ENCODE data around the gene SYMPK.
A peak's percentile ranks its signal among the peaks of the same experiment; 100 is the strongest.
"Not testable (repeated sequence)": the region's sequence is repeated elsewhere in the genome, so short reads cannot be mapped to it uniquely, and the experiment has no call there.

The SYMPK gene

DNA sequence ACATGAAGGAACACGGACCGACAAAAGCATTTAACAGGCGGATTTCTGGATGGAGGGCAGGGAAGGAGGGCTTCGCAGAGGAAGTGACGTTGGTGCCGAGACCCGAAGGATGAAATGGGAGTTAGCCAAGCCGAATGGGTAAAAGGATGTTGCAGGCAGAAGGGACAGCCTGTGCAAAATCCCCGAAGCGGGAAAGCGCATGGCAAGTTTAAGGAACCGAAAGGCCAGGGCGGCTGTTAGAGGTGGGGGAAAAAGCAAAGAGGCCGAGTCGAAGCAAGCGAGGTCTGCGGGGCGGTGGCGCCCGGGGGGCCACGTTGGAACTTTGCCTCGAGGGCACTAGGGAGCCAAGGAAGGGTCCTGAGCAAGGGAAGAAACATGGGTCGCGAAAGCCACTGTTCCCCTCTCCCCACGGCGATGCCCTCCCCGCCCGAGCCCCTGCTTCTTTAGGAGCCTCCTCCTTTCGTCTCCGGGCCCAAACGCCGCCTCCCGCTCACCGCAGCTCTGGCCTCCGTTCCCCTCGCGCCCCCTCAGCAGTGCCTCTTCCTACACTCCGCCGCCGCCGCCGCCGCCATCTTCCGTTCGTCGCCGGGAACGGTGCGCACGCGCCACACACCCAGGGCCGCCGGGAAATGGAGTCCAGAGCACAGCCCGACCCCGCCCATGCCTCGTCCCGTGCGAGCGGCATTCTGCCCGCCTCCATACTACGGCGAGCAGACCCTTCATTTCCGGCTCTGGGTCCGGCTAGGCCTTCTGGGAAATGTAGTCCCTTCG lies at the start of gene SYMPK:
TSS of gene SYMPK (minus strand) at position 584 of the 771 bp plus-strand sequence. CDS start 8,652 bp downstream, outside the sequence.
- peak; percentile 96 for DNase-seq

- DNase-seq = no peak
These were observed 48.3 kb upstream of the SYMPK start for GRCh38 chr19:45911291-45911690.

GRCh38 chr19:45908956-45909355 lies 46.0 kb upstream of the SYMPK start:
- no peak for DNase-seq

DNA sequence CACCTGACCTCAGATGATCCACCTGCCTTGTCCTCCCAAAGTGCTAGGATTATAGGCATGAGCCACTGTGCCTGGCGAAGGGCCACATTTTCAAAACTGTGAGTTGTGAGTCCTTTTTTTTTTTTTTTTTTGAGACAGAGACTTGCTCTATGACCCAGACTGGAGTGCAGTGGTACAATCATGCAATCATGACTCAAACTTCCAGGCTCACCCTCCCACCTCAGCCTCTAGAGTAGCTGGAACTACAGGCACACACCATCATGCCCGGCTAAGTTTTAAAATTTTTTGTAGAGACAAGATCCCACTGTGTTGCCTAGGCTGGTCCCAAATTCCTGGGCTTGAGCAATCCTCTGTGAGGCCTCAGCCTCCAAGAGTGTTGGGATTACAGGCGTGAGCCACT lies 43.3 kb upstream of the SYMPK start:
- DNase-seq = no peak

DNA sequence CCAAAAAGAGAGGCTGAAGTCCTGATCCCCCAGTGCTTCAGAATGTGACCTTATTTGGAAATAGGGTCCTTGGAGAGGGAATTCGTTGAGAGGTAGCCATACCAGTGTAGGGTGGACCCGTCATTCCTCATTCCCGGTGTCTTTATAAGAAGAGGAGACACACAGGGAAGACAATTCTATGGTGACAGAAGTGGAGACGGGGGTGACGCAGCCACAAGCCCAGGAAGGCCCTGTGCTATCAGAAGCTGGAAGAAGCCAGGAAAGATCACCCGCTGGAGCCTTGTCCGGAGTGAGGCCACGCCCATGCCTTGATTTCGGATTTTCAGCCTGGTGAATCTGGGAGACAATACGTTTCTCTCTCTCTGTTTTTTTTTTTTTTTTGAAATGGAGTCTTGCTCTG lies 42.1 kb upstream of the SYMPK start:
- no peak for DNase-seq

DNA sequence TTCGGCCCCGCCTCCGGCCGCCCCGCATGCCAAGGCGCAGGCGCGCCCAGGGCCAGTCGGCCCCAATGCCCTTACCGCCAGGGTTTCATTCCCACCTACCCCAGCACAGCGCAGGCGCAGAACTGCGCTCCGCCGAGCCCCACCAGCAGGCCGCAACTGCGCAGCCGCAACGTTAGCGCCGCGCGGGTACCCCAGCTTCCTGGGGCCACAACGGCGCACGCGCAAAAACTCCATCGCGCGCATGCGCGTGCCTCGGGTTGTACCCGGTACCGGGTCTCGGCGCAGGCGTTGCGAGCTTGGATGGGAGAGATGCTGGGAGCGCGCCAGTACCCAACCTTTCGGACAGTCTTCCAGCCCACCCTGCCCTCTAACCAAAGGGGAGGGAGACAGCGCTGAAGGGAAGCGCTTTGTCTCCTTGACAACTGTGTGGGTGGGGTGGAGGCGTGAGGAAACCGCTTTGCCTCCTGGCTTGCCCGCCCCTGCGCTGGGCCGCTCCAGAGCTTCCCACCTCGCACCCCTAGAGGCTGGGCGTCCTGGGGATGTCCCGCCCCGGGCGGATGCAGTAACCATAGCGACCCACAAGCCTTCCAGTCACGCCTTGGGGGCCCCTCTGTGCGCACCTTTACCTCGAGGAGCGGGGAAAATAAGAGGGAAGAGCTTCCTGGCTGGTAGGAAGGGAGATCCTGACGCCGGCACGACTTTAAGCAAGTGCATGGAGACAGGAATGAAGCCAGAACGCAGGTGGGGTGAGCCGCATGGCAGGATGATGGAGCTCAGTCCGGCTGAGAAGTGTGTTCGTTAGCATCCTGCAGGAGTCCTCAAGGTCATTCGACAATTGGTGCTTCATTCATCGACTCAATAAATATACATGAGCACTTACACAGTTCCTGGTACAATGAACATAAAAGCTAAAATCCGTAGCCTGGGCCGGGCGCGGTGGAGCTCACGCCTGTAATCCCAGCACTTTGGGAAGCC lies 40.0 kb upstream of the SYMPK start:
- DNase-seq = peak; percentile 99

DNA sequence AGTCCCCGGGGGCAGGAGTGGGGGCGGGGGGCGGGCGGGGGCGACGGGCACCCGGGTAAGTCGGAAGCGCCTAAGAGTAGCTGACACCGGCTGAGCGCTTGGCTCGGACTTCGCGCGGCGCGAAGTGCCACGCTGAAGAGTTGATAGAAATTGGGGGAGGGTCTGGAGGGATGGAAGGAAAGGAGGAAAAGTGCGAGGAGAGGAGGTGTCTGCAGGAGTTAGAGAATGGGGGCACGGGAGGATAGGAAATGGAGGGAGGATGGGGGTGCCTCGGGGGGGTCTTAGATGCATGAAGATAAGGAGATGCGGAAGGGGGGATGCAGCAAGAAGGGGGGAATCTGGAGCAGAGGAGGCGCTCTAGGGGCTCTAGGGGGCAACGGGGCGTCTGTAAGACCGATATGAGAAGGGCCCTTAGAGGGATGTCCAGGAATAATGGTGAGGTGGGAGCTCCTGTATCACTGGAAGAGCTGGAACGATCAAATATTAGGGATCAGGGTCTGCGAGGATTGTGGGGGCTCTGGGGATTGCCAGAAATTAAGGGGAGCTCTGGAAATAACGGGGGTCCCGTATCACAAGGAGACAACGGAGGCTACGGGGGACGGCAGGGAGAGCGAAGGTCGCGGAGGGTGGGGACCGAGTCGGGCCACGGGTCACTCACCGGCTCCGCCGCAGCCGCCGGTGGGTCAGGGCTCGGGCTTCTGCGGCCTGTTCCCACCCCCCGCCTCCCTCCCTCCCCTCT lies 39.1 kb upstream of the SYMPK start, which contains the start of gene MYPOP:
TSS of gene MYPOP (minus strand) at position 702 of the 739 bp plus-strand sequence. CDS start 840 bp downstream, outside the sequence.
- no peak for DNase-seq

- no peak for DNase-seq
These were observed 38.5 kb upstream of the SYMPK start for GRCh38 chr19:45901432-45901911.

GRCh38 chr19:45900738-45901431 lies 37.9 kb upstream of the SYMPK start:
- DNase-seq = no peak

DNA sequence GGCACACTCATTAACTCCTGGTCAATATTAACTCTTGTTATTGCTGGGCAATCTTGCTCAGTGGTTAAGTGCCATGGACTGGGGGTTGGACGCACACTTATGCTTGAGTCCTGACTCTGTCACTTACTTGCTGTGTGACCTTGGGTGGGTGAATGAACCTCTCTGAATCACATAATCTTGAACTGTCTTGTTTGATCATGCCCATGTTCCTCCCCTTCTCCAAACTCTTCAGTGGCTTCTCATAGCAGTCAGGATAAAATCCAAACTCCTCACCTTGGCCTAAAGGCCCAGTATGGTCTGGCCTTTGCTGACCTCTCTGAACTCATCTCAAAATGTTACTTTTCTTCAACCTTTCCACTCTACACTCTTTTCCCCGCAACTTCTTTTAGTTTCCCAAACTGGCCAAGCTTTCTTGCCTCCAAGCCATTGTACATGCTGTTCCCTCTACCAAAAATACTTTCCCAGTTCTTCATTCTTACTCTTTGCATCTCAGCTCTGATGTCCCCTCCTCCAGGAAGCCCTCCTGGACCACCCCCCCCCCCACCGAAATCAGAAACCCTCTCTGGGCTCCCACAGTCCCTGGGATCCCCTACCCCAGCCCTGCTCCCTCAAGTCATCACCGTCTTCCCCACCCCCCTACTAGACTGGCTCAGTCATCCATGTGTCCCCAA lies 37.1 kb upstream of the SYMPK start:
- no peak for DNase-seq

DNA sequence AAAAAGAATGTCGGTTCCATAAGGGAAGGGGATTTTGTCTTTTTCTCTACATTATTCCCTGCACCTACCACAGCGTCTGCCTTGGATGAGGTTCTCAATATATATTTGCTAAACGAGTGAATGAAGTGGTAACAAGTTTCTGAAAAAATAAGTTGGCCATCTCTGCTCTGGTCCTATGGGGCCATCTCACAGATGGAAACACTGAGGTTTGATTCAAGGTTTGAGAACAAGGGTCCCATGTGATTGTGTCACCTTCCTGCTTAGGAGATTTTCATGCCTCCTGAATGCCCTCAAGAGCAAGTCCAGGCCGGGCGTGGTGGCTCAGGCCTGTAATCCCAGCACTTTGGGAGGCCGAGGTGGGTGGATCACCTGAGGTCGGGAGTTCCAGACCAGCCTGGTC lies 36.3 kb upstream of the SYMPK start:
- no peak for DNase-seq

GRCh38 chr19:45897261-45897812 lies 34.4 kb upstream of the SYMPK start:
- no peak for DNase-seq

DNA sequence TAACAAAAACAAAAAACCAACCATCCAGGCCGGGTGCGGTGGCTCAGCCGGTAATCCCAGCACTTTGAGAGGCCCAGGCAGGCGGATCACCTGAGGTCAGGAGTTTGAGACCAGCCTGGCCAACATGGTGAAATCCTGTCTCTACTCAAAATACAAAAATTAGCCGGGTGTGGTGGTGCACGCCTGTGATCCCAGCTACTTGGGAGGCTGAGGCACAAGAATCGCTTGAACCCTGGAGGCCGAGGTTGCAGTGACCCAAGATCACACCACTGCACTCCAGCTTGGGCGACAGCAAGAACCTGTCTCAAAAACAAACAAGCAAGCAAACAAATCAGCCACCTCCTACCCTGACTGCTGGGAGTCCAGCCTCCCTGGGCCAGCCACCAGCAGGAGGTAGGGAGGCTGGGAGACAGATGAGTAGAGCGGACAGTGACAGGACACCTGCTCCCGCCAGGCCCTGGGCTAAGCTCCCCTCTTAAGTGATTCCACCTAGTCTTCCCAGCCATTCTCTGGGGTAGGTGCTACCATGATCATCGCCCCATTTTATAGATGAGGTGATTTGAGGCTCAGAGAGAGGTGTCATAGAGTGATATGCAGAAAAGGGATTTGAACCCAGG lies 33.1 kb upstream of the SYMPK start:
- DNase-seq = not testable (repeated sequence)

GRCh38 chr19:45895519-45895972 lies 32.6 kb upstream of the SYMPK start:
- DNase-seq = no peak

DNA sequence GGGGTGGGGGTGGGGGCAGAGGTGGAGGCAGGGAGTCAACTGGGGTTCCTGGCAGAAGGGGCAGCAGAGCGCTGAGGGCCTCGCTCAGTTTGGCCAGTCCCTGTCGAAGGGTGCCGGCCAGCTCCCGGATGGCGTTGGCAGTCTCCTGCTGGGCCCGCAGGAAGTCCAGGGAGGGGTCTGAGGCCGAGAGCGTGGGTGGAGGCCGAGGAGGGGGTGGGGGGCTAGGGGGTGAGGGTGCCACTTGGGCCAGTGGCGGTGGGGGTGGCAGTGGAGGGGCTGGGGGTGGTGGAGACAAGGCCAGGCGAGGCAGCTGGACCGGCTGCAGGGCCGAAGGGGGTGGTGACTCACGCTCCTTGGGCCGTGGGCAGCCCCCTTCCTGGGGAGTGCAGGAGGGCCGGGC lies 27.9 kb upstream of the SYMPK start:
- no peak for DNase-seq

DNA sequence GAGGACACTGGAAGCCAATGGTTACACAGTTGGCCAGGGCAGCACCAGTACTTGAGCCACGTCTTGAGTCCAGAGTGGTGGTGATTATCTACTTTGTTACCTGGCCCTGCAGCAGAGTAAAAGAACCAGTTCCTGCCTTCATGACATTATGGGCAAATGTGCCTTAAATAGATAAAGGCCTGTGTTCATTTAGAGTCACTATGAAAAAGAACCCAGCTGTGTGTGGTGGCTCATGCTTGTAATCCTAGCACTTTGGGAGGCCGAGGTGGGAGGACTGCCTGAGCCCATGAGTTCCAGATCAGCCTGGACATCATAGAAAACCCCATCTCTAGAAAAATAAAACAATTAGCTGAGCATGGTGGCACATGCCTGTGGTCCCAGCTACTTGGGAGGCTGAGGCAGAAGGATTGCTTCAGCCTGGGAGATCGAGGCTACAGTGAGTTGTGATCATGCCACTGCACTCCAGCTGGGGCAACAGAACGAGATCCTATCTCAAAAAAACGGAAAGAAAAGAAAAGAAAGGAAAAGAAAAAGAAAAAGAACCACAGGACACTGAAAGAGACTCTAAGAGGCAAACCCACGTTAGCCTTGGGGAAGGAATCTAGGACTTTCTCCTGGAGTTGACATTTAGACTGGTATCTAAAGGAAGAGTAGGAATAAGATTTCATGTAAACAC lies 26.4 kb upstream of the SYMPK start:
- no peak for DNase-seq

GRCh38 chr19:45887200-45887710 lies 24.3 kb upstream of the SYMPK start:
- DNase-seq = no peak

DNA sequence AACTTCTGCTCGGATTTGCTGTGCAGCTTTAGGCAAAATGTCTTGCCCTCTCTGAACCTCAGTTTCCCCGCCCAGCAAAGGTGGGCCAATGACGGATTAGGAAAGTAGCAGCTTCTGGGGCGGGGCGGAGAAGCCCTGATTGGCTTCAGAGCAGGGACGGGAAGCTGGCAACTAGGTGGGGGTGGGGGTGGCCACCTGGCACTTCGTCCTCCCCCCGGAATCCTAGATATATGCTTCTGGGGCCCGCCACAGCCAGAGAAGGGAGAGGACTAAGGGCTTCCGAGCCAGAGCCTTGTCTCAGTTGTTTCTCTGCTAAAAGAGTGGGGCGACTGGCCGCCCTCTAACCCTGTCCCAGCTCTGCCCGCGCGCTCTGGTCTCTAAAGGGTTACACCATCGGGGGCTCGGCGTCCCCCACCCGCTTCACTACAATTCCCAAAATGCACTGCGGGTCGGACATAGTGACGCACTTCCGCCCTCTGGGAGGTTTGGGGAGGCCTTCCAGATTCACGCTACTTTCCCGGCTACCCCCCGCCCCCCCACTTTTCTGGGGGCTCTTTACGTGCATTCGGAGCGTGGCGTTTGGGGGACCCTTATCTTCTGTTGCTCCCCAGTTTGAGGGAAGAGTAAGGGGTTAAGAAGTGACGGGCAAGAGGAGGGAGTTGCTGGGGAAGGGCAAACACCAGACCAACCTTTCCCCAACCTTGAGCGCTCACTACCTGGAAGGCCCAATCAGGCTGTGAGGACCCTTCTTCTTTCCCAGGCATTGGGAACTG lies 23.7 kb upstream of the SYMPK start:
- peak; percentile 79 for DNase-seq
